HCT116 (cell line): Measurements from ENCODE around the gene AMBRA1. TPM values are rescaled to one million over a fixed set of nuclear protein-coding genes. Genes with fewer than 3 reads are reported as not detected.

ENCODE experiments used
- ATAC-seq: fragments of 200-7000 bp; cut with Tn5 transposase; 2 replicates; pipeline ENCODE4 v1.9.1; 2020; ENCODE audit warnings: mild to moderate bottlenecking, moderate library complexity
- BruUV-seq: library from RNA; stranded (reverse); fragments of 400-500 nt; replicated peaks from 2 replicates; lab custom pipeline; 2021; lab: Mats Ljungman, UMichigan
- CTCF ChIA-PET: fragments of 300-600 bp; sonication (Branson Sonifier 250); formaldehyde crosslinking; loops from one replicate; lab custom pipeline; 2021; ENCODE audit warnings: antibody characterized with exemption; lab: Charles Lee
- POLR2A ChIA-PET: fragments of 300-600, 350-600 bp; sonication (Branson Sonifier 250); formaldehyde crosslinking; loops from one replicate; lab custom pipeline; 2021; ENCODE audit warnings: antibody characterized with exemption; lab: Charles Lee
- RAD21 ChIA-PET, 2 experiments: fragments of 300-600 bp; sonication (Branson Sonifier 250); formaldehyde crosslinking; loops; one replicate each; lab custom pipeline; 2023; ENCODE audit warnings: low total read pairs in 2 of 2; ENCODE audit not compliant: uncharacterized antibody in 2 of 2, unreplicated experiment in 2 of 2, low non-redundant PET in 1 of 2; lab: Charles Lee
- DNase-seq: peaks from one replicate; pipeline ENCODE4 v3.0.0-alpha.2; 2010; ENCODE audit warnings: low read depth, low spot score
- H2AFZ ChIP-seq: fragments of 200-600 bp; shearing (Covaris generic), sonication (generic); 2 replicates; pipeline ENCODE4 v1.6.1; 2017; ENCODE audit warnings: low read depth, mixed run types, mixed read lengths, antibody characterized with exemption, low read length; ENCODE audit not compliant: poor library complexity, severe bottlenecking
- H3K27ac ChIP-seq: 2 replicates; pipeline ENCODE4 v1.5.1; 2012; ENCODE audit warnings: low read depth, low read length
- H3K27me3 ChIP-seq: fragments of 200-600 bp; sonication (generic); 2 replicates; pipeline ENCODE4 v1.6.1; 2016; ENCODE audit warnings: mixed run types, low read length, mixed read lengths; ENCODE audit not compliant: insufficient read depth
- H3K36me3 ChIP-seq, 2 experiments: fragments of 200-500 bp in 1 of 2; fragments of 200-600 bp in 1 of 2; sonication (Bioruptor generic) in 1 of 2; sonication (generic) in 1 of 2; 2 replicates each; pipeline versions ENCODE4 v1.5.1 to v1.6.1; 2014 to 2016; ENCODE audit warnings: low read length in 2 of 2, inconsistent platforms in 1 of 2, mixed read lengths in 1 of 2, mixed run types in 1 of 2; ENCODE audit not compliant: insufficient read depth in 2 of 2, control insufficient read depth in 1 of 2
- H3K4me1 ChIP-seq, 2 experiments: fragments of 200-600 bp in 1 of 2; sonication (generic) in 1 of 2; 2 replicates each; pipeline versions ENCODE4 v1.5.1 to v1.6.1; 2012 to 2017; ENCODE audit warnings: low read length in 2 of 2, inconsistent platforms in 1 of 2, mild to moderate bottlenecking in 1 of 2, mixed read lengths in 1 of 2, mixed run types in 1 of 2, moderate library complexity in 1 of 2; ENCODE audit not compliant: insufficient read depth in 2 of 2, control insufficient read depth in 1 of 2
- H3K4me2 ChIP-seq: fragments of 200-600 bp; sonication (generic); 2 replicates; pipeline ENCODE4 v1.6.1; 2017; ENCODE audit warnings: mixed run types, low read length, mixed read lengths
- H3K4me3 ChIP-seq, 2 experiments: fragments of 200-600 bp in 1 of 2; sonication (generic) in 1 of 2; replicated peaks in 1 of 2; 2 replicates each; pipeline ENCODE4 v1.5.1; 2011 to 2016; ENCODE audit warnings: low read length in 2 of 2, control low read depth in 1 of 2, low read depth in 1 of 2, mild to moderate bottlenecking in 1 of 2, mixed read lengths in 1 of 2, mixed run types in 1 of 2
- H3K79me2 ChIP-seq: fragments of 200-600 bp; sonication (generic); 2 replicates; pipeline ENCODE4 v1.6.1; 2017; ENCODE audit warnings: mild to moderate bottlenecking, mixed run types, low read length, moderate library complexity, mixed read lengths; ENCODE audit not compliant: insufficient read depth
- H3K9ac ChIP-seq: fragments of 200-600 bp; sonication (generic); 2 replicates; pipeline ENCODE4 v1.6.1; 2016; ENCODE audit warnings: low read length, mixed read lengths
- H3K9me2 ChIP-seq: fragments of 200-600 bp; sonication (generic), shearing (Covaris generic); 2 replicates; pipeline ENCODE4 v1.6.1; 2017; ENCODE audit warnings: mixed run types, mild to moderate bottlenecking, moderate library complexity; ENCODE audit not compliant: insufficient read depth
- H3K9me3 ChIP-seq, 2 experiments: fragments of 200-500 bp in 1 of 2; fragments of 200-600 bp in 1 of 2; sonication (Bioruptor generic) in 1 of 2; sonication (generic) in 1 of 2; 2 replicates each; pipeline ENCODE4 v1.6.1; 2014 to 2017; ENCODE audit warnings: low read length in 2 of 2, mixed read lengths in 2 of 2, inconsistent platforms in 1 of 2, low read depth in 1 of 2, mild to moderate bottlenecking in 1 of 2, mixed run types in 1 of 2, moderate library complexity in 1 of 2; ENCODE audit not compliant: control insufficient read depth in 1 of 2, insufficient read depth in 1 of 2
- H4K20me1 ChIP-seq: fragments of 200-600 bp; sonication (generic), shearing (Covaris generic); 2 replicates; pipeline ENCODE4 v1.6.1; 2017; ENCODE audit warnings: mixed run types, mild to moderate bottlenecking, moderate library complexity; ENCODE audit not compliant: insufficient read depth
- CBX3 ChIP-seq: IDR thresholded peaks from 2 replicates; pipeline ENCODE4 v1.6.1; 2012; ENCODE audit warnings: low read depth
- CEBPB ChIP-seq: IDR thresholded peaks from 2 replicates; pipeline ENCODE4 v1.6.1; 2012; ENCODE audit warnings: low read depth
- CTCF ChIP-seq, 3 experiments: fragments of 200-600 bp in 1 of 3; sonication (generic) in 1 of 3; IDR thresholded peaks in 2 of 3; conservative IDR thresholded peaks in 1 of 3; 2 replicates each; pipeline ENCODE4 v1.5.1; 2012 to 2017; ENCODE audit warnings: low read depth in 2 of 3, low read length in 2 of 3, antibody characterized with exemption in 1 of 3, borderline replicate concordance in 1 of 3, control low read depth in 1 of 3, mild to moderate bottlenecking in 1 of 3, mixed read lengths in 1 of 3, mixed run types in 1 of 3, moderate library complexity in 1 of 3; ENCODE audit not compliant: insufficient read depth in 1 of 3
- EZH2 ChIP-seq: fragments of 200-600 bp; sonication (generic); IDR thresholded peaks from 2 replicates; pipeline ENCODE4 v1.6.1; 2017; ENCODE audit warnings: antibody characterized with exemption, mixed run types
- FOSL1 ChIP-seq: IDR thresholded peaks from 2 replicates; pipeline ENCODE4 v1.6.1; 2012; ENCODE audit warnings: low read depth
- POLR2A ChIP-seq: IDR thresholded peaks from 2 replicates; pipeline ENCODE4 v1.7.0; 2011; ENCODE audit warnings: borderline replicate concordance; ENCODE audit not compliant: insufficient read depth, insufficient read length; ENCODE audit errors: extremely low read depth
- RAD21 ChIP-seq: IDR thresholded peaks from 2 replicates; pipeline ENCODE4 v1.6.1; 2012; ENCODE audit warnings: low read depth, mild to moderate bottlenecking
- SIN3A ChIP-seq: IDR thresholded peaks from 2 replicates; pipeline ENCODE4 v1.6.1; 2012; ENCODE audit warnings: low read depth
- SP1 ChIP-seq: IDR thresholded peaks from 2 replicates; pipeline ENCODE4 v1.6.1; 2012; ENCODE audit warnings: low read depth
- SRF ChIP-seq: IDR thresholded peaks from 2 replicates; pipeline ENCODE4 v1.6.1; 2012; ENCODE audit warnings: low read depth
- YY1 ChIP-seq: IDR thresholded peaks from 2 replicates; pipeline ENCODE4 v1.6.1; 2011; ENCODE audit warnings: low read length, low read depth, moderate library complexity, mild to moderate bottlenecking; ENCODE audit not compliant: insufficient replicate concordance; ENCODE audit errors: extremely low read depth
- ZBTB33 ChIP-seq: IDR thresholded peaks from 2 replicates; pipeline ENCODE4 v1.6.1; 2011; ENCODE audit warnings: mild to moderate bottlenecking, low read length, moderate library complexity; ENCODE audit not compliant: insufficient replicate concordance; ENCODE audit errors: extremely low read depth
- ZFX ChIP-seq: fragments of 450-650 bp; IDR thresholded peaks from 2 replicates; pipeline ENCODE4 v1.6.1; 2017
- ZNF274 ChIP-seq: fragments of 200-500 bp; sonication (Bioruptor generic); IDR thresholded peaks from 2 replicates; pipeline ENCODE4 v1.6.1; 2014; ENCODE audit warnings: mild to moderate bottlenecking, low read depth, low read length, inconsistent platforms
- intact Hi-C: fragments of 100-400 bp; cut with micrococcal nuclease; formaldehyde crosslinking; loops from 2 replicates; pipeline ENCODE4 v1.10.0; 2022
- total RNA-seq: library from RNA; stranded (reverse); gene quantifications from one replicate; pipeline ENCODE4 v1.2.1, GENCODE V29; 2021; ENCODE audit not compliant: unreplicated experiment
- TF ChIP-seq, protein P1 (sequence below): IDR thresholded peaks from 2 replicates; pipeline ENCODE4 v1.6.1; 2012
- TF ChIP-seq, protein P2 (sequence below): IDR thresholded peaks from 2 replicates; pipeline ENCODE4 v1.6.1; 2012; ENCODE audit warnings: low read depth

The AMBRA1 gene
- total RNA-seq, 1 experiment from 2014 or later: 22.7 TPM

GRCh38 chr11:46478196-46478595 is 115.6 kb downstream of the AMBRA1 start:
- POLR2A ChIA-PET: interaction anchor here (0.8 kb wide), 1 partner anchor 12 kb away, joined by 3 read pairs; no protein-coding TSS in a partner anchor

More at GRCh38 chr11:46478196-46478595, 115.6 kb downstream of the AMBRA1 start:
- Histone ChIP-seq H3K4me3 (no peak overlapping the region), H3K9me2 (no peaks in the 10 kb centered on the region), H3K79me2 (no peaks in the 10 kb centered on the region; the same call in 1 of the 2 replicates), H2AFZ (no peak overlapping the region), H4K20me1 (no peaks in the 10 kb centered on the region), H3K27ac (no peak overlapping the region), H3K9me3 (no peaks in the 10 kb centered on the region), H3K36me3 (no peaks in the 10 kb centered on the region), H3K4me1 (peaks cover 0 to 15% of the 10 kb centered on the region in 2 experiments; a peak in 2 of 4 replicates), H3K9ac (no peak overlapping the region), H3K27me3 (no peaks in the 10 kb centered on the region), H3K4me2 (no peak overlapping the region)
- no TSS peak for BruUV-seq
- ATAC-seq: no peak
- RAD21 ChIA-PET: no interaction called here
- intact Hi-C loops: no loop called here
- CTCF ChIA-PET: interaction anchor here (1.1 kb wide), 1 partner anchor 12 kb away, joined by 4 read pairs; no protein-coding TSS in a partner anchor
- TF ChIP-seq CTCF (IDR thresholded peaks at IDR 0.05 in 2 of 3, conservative IDR thresholded peaks at IDR 0.05 in 1 of 3; ENCODE audit: borderline replicate concordance in 1 of 3, insufficient read depth in 1 of 3, low read depth in 2 of 3, low read length in 2 of 3) (no peak), FOSL1 (no peak), SRF (no peak), EZH2 (no peak), CBX3 (no peak), YY1 (no peak), ZBTB33 (no peak), ZFX (no peak), ZNF274 (no peak), CEBPB (no peak), RAD21 (no peak), SP1 (no peak), POLR2A (no peak), SIN3A (no peak)
- TF ChIP-seq, protein P1, sequence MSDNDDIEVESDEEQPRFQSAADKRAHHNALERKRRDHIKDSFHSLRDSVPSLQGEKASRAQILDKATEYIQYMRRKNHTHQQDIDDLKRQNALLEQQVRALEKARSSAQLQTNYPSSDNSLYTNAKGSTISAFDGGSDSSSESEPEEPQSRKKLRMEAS: no peak
- TF ChIP-seq, protein P2, sequence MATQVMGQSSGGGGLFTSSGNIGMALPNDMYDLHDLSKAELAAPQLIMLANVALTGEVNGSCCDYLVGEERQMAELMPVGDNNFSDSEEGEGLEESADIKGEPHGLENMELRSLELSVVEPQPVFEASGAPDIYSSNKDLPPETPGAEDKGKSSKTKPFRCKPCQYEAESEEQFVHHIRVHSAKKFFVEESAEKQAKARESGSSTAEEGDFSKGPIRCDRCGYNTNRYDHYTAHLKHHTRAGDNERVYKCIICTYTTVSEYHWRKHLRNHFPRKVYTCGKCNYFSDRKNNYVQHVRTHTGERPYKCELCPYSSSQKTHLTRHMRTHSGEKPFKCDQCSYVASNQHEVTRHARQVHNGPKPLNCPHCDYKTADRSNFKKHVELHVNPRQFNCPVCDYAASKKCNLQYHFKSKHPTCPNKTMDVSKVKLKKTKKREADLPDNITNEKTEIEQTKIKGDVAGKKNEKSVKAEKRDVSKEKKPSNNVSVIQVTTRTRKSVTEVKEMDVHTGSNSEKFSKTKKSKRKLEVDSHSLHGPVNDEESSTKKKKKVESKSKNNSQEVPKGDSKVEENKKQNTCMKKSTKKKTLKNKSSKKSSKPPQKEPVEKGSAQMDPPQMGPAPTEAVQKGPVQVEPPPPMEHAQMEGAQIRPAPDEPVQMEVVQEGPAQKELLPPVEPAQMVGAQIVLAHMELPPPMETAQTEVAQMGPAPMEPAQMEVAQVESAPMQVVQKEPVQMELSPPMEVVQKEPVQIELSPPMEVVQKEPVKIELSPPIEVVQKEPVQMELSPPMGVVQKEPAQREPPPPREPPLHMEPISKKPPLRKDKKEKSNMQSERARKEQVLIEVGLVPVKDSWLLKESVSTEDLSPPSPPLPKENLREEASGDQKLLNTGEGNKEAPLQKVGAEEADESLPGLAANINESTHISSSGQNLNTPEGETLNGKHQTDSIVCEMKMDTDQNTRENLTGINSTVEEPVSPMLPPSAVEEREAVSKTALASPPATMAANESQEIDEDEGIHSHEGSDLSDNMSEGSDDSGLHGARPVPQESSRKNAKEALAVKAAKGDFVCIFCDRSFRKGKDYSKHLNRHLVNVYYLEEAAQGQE: no peak
- DNase-seq: no peak
